ENCODE results near the gene DBH. TPM values are rescaled to one million over a fixed set of nuclear protein-coding genes. Genes with fewer than 3 reads are reported as not detected.

Gene DBH
- total RNA-seq, 3 donors from 2014 or later (not counting 1 experiment from before 2014, with no cell fraction given) = not detected

DNA sequence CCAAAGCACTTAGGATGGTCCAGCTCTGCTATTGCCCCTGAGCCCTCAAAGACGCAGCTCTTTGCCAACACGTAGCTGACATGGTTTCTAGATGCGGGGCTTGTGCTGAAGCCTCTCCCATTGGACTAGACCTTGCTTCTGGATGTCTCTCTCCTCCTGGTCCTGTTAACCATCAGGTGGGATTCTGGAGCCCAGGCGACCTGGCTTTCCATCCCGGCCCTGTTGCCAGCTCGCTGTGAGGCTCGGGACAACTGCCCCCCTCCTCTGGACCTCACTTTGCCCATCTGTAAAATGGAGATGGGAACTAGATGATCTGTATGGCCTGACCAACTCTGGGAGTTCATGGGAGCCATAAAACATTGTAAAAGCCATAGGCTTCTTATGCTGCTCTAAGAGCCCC lies 4.0 kb downstream of the DBH start:
- ATAC-seq (no peak), DNase-seq (no peak)
- WGBS (ENCODE audit: insufficient coverage) = 85% methylated on average over 3 of the region's 7 CpGs
- Mint-ChIP-seq H3K27ac (no peak overlapping the region), H3K4me1 (no peaks in the 10 kb centered on the region), H3K9me3 (no peaks in the 10 kb centered on the region), H3K36me3 (no peaks in the 10 kb centered on the region), H3K27me3 (ENCODE audit: low read depth in 2 of 2) (peaks cover 5 to 14% of the 10 kb centered on the region in 2 donors), H3K4me3 (no peak overlapping the region)
- H3K4me3 ChIP-seq (ENCODE audit: low read length) = no peak overlapping the region
- H3K4me1 ChIP-seq (ENCODE audit: control insufficient read depth, insufficient read depth, low read length) = no peaks in the 10 kb centered on the region
- intact Hi-C loops (cut with micrococcal nuclease) = no loop called here
- H3K9me3 ChIP-seq (ENCODE audit: control insufficient read depth, insufficient read depth, low read length) = no peaks in the 10 kb centered on the region
- TF ChIP-seq, protein P1, sequence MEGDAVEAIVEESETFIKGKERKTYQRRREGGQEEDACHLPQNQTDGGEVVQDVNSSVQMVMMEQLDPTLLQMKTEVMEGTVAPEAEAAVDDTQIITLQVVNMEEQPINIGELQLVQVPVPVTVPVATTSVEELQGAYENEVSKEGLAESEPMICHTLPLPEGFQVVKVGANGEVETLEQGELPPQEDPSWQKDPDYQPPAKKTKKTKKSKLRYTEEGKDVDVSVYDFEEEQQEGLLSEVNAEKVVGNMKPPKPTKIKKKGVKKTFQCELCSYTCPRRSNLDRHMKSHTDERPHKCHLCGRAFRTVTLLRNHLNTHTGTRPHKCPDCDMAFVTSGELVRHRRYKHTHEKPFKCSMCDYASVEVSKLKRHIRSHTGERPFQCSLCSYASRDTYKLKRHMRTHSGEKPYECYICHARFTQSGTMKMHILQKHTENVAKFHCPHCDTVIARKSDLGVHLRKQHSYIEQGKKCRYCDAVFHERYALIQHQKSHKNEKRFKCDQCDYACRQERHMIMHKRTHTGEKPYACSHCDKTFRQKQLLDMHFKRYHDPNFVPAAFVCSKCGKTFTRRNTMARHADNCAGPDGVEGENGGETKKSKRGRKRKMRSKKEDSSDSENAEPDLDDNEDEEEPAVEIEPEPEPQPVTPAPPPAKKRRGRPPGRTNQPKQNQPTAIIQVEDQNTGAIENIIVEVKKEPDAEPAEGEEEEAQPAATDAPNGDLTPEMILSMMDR (IDR thresholded peaks at IDR 0.05) = no peak
- H3K36me3 ChIP-seq (ENCODE audit: control insufficient read depth, insufficient read depth, low read length) = no peaks in the 10 kb centered on the region
- H3K27ac ChIP-seq (ENCODE audit: low read length) = no peak overlapping the region
- no peaks in the 10 kb centered on the region for H3K27me3 ChIP-seq (ENCODE audit: control insufficient read depth, insufficient read depth, low read length)

DNA sequence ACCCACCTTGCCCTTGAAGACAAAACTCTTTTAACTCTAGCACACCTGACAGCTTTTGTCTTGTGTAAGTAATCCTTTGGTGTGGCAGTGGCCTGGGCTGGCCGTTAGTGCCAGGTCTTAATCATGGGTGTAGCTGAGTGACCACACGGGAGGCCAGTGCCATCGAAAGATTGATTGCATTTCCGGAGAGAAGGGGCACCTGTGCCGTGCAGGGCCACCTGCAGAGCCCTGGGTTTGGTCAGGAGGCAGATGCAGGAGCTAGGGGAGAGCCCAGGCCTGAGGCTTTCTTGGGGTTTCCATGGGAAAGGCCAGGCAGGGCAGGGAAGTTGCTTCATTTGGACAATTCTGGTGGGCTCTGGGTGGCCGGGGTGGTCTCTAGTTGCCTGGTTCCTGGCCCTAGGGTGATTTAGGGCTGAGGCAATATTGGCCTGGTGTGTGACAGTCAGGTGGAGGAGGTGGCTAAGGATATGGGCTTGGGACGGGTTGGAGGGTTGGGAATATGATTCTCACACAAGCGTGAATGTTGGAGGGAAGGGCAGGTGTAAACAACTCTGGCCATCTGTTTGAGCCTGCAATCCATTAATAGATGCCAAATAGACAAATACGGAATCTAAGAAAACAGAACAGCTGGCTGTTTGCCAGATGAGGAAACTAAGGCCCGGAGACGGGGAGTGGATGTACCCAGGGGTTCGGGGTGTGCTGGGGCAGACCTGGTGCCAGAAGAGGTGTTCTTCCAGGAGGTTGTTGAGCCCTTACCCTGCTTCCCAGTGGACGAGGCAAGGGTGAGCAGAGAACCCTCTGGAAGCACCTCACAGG lies 4.6 kb downstream of the DBH start:
- Histone ChIP-seq H3K4me3 (ENCODE audit: low read length) (no peak overlapping the region), H3K36me3 (ENCODE audit: control insufficient read depth, insufficient read depth, low read length) (no peaks in the 10 kb centered on the region), H3K27ac (ENCODE audit: low read length) (no peak overlapping the region), H3K9me3 (ENCODE audit: control insufficient read depth, insufficient read depth, low read length) (no peaks in the 10 kb centered on the region), H3K27me3 (ENCODE audit: control insufficient read depth, insufficient read depth, low read length) (no peaks in the 10 kb centered on the region), H3K4me1 (ENCODE audit: control insufficient read depth, insufficient read depth, low read length) (no peaks in the 10 kb centered on the region)
- intact Hi-C loops (cut with micrococcal nuclease) = no loop called here
- H3K4me3 Mint-ChIP-seq = no peak overlapping the region
- no peaks in the 10 kb centered on the region for H3K4me1 Mint-ChIP-seq
- DNase-seq = no peak
- ATAC-seq = no peak
- no peaks in the 10 kb centered on the region for H3K9me3 Mint-ChIP-seq
- no peaks in the 10 kb centered on the region for H3K36me3 Mint-ChIP-seq
- TF ChIP-seq, protein P1 (IDR thresholded peaks at IDR 0.05) = no peak
- WGBS (ENCODE audit: insufficient coverage) = 84% methylated on average over 13 of the region's 13 CpGs
- peaks cover 11 to 14% of the 10 kb centered on the region in 2 donors for H3K27me3 Mint-ChIP-seq (ENCODE audit: low read depth in 2 of 2)
- no peak overlapping the region for H3K27ac Mint-ChIP-seq

DNA sequence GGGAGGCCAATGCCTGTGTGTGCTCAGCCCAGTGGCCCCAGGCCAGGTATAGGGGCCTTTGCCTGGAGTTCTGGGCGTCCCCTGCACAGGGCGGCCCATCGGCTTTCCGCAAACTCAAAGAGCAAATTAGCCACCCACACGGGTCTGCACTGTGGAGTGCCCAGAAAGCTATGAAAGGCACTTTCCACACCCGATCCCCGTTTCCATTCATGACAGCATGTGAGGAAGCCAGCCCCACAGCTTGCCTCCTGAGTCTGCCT lies 5.2 kb downstream of the DBH start:
- Mint-ChIP-seq H3K27me3 (ENCODE audit: low read depth in 2 of 2) (peaks cover 11 to 14% of the 10 kb centered on the region in 2 donors), H3K4me1 (no peaks in the 10 kb centered on the region), H3K27ac (no peak overlapping the region), H3K9me3 (no peaks in the 10 kb centered on the region), H3K4me3 (no peak overlapping the region), H3K36me3 (no peaks in the 10 kb centered on the region)
- 90% methylated on average over 7 of the region's 7 CpGs for WGBS (ENCODE audit: insufficient coverage)
- ATAC-seq (no peak), DNase-seq (no peak)
- Histone ChIP-seq H3K9me3 (ENCODE audit: control insufficient read depth, insufficient read depth, low read length) (no peaks in the 10 kb centered on the region), H3K27ac (ENCODE audit: low read length) (no peak overlapping the region), H3K36me3 (ENCODE audit: control insufficient read depth, insufficient read depth, low read length) (no peaks in the 10 kb centered on the region), H3K4me3 (ENCODE audit: low read length) (no peak overlapping the region), H3K27me3 (ENCODE audit: control insufficient read depth, insufficient read depth, low read length) (no peaks in the 10 kb centered on the region), H3K4me1 (ENCODE audit: control insufficient read depth, insufficient read depth, low read length) (no peaks in the 10 kb centered on the region)
- intact Hi-C loops (cut with micrococcal nuclease) = no loop called here
- TF ChIP-seq, protein P1 (IDR thresholded peaks at IDR 0.05) = no peak

Measured in natural killer cell (primary cell).